GM18868 (cell line): ENCODE results near the gene PRKCZ.

Experiments
- ATAC-seq: cut with Tn5 transposase; IDR thresholded peaks from one replicate; pipeline ENCODE4 v1.9.1; 2021; ENCODE audit warnings: mild to moderate bottlenecking, moderate library complexity; ENCODE audit not compliant: unreplicated experiment

PRKCZ gene

GRCh38 chr1:2049718-2050431 is at the start of gene PRKCZ:
Gene PRKCZ, plus strand, starts transcription at chr1:2050411. Its CDS starts 220 bp downstream, at chr1:2050631.
- no peak for ATAC-seq

DNA sequence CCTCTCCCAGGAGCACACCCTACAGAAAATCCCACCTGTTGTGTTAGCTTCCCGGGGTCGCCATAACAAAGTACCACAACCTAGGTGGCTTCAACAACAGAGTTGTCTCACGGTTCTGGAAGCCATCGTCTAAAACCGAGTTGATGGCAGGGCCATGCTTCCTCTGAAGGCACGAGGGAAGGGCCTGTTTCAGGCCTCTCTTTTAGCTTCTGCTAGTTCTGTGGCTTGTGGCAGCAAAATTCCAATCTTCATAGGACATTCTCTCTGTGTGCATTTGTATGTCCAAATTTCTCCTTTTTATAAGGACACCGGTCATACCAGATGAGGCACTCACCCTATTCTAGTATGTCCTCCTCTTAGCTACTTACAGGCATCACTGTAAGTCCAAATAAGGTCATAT is 49.8 kb upstream of the PRKCZ start:
- no peak for ATAC-seq

GRCh38 chr1:2000850-2001249 is 49.4 kb upstream of the PRKCZ start:
- ATAC-seq: no peak

DNA sequence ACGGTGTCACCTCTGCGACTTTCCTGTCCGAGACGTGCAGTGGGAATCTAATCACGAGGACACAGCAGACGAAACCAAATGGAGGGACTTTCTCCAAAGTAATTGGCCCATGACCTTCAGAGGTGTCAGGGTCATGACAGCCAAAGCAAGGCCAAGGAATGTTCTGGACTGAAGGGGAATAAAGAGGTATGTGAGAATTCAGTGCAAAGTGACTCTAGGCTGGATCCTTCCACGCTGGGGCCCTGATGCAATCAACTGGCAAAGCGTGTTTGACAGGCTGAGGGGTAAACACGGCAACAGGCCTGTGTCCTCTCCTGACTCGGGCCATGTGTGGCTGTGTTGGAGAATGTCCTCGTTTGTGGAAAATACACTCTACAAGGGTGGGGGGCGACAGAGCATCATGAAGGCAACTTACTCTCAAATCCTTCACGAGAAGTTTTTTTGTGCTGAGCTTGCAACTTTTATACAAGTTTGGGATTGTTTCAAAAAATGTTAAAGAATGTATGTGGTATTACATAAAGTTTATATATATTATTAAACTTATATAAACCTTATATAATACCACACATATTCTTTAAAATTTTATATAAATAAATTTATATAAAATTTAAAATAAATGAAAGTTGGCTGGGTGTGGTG is 48.3 kb upstream of the PRKCZ start:
- no peak for ATAC-seq

GRCh38 chr1:2003541-2004131 is 46.6 kb upstream of the PRKCZ start, which contains the start of gene CFAP74:
Gene CFAP74, minus strand, starts transcription at chr1:2003786. Its CDS starts 12,830 bp downstream, at chr1:1990956.
- ATAC-seq: no peak

- no peak for ATAC-seq
These were observed 45.4 kb upstream of the PRKCZ start for GRCh38 chr1:2004856-2005255.

GRCh38 chr1:2009101-2010053 is 40.8 kb upstream of the PRKCZ start:
- ATAC-seq: no peak

- ATAC-seq: no peak
These were observed 36.0 kb upstream of the PRKCZ start for GRCh38 chr1:2014181-2014580.

DNA sequence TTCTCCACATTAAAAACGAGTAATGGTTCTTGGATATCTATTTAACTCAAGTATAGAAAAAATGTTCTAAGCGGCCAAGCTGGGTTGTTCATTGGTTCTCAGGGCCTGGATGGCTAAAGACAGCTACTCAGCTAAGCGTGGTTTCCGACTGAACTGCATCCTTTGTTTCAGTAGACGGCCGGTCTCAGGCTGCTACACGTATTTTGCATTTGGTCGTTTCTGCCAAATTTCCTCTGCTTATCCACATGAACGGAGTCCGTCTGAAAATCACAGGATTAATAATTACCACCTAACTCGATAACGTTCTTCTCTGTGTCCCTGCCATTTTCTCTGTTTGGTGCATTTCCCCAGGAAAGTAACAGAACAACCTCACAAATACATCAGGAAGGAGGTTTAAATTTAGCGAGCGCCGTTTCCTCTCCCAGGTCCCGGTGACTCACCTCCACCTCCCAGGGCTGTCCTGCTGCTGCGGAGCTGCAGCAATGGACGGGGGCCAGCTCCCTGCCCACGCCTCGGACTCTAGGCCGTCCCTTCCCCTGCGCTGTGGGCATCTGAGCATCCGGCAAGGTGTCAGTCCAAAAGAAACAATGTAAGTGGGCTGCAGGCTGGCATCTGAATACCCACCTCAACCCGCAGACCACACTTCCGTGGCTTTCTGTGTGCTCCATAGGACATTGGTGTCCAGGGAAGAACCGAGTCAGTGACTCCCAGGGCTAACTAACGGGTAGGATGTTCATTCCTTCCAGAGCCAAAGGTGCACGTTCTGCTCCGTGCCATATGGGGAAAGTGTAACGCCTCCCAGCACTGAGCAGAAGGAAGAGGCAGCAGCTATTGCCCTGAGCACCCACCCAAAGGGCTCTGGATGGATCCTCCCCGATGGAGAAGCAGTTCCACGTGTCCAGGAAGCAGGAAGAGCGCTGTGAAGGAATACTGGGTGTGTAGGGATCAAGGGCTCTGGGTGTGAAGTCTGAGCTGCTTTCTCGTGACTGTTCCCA is 35.2 kb upstream of the PRKCZ start:
- ATAC-seq: no peak

GRCh38 chr1:2016123-2016522 is 34.1 kb upstream of the PRKCZ start:
- ATAC-seq: no peak

- no peak for ATAC-seq
These were observed 31.7 kb upstream of the PRKCZ start for GRCh38 chr1:2018217-2019171.

- no peak for ATAC-seq
These were observed 31.1 kb upstream of the PRKCZ start, which contains the start of gene GABRD for GRCh38 chr1:2019172-2019543. Gene GABRD, plus strand, starts transcription at chr1:2019345. Its CDS starts 79 bp downstream, at chr1:2019424.

DNA sequence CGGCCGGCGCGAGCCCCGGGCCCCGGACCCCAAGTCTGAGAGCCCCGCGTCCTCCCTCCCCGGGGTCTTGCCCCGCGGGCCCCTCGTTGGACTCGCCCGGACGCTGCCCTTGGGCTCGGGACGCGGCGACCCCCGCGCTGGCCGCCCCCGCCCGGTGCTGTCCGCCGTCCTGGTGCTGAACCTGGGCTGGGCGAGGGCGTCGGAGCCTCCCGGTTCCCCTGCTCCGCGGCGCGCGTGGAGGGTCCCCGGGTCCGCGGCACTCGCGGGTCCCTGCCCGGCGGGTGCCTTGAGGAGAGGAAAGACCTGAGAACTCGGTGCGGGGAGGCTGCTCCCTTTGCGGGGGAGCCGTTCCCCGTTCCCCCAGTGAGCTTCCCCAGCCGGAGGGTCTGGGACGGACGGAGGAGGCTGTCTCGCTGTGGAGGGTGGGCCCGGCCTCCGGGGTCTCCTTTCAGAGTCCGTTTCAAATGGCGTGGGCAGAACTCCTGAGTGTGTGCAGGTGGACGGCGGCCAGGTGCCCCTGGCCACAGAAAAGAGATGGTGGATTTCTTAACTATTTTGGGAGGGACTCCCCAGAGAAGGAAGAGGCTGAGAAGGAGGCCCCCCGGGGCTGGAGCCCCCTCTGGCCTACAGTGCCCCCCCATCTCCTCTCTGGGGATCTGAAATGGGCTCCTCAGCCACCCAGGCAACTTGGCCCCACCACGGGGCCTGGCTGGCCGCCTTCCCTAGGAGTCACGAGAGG is 30.5 kb upstream of the PRKCZ start:
- ATAC-seq: no peak

DNA sequence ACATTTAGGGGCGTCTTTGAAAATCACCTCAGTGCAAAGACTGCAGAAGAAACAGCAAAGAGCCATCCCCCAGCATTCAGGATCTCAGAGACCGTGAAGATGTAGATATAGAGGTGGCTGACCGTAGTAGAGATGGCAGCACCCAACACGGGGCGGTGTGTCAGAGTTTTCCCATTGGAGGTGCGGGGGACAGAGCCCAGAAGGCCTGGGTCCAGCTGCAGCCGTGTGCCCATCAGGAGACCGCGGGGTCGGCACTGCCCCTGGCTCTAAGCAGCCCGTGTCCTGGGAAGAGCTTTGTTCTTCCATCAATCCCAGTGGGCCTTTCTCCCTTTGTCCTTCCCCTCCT is 29.9 kb upstream of the PRKCZ start:
- no peak for ATAC-seq

DNA sequence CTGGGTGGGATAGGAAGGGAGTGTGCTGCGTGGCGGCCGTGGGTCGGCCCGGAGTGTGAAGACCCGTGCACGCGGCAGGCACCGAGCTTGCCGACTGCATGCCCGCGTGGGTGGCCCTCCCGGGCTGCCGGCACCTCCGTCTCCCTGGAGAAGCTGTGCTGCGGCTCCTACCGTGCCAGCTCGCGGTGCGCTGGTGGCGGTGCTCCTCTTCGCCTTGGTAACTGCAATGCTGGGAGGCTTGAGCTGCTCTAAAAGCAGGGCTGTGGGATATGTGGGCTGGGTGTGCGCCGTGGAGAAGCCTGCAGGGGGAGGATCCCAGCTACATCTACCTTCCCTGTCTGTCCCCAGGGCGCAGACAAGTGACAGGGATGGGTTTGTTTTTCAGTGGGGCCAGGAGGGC is 28.7 kb upstream of the PRKCZ start:
- ATAC-seq: no peak

DNA sequence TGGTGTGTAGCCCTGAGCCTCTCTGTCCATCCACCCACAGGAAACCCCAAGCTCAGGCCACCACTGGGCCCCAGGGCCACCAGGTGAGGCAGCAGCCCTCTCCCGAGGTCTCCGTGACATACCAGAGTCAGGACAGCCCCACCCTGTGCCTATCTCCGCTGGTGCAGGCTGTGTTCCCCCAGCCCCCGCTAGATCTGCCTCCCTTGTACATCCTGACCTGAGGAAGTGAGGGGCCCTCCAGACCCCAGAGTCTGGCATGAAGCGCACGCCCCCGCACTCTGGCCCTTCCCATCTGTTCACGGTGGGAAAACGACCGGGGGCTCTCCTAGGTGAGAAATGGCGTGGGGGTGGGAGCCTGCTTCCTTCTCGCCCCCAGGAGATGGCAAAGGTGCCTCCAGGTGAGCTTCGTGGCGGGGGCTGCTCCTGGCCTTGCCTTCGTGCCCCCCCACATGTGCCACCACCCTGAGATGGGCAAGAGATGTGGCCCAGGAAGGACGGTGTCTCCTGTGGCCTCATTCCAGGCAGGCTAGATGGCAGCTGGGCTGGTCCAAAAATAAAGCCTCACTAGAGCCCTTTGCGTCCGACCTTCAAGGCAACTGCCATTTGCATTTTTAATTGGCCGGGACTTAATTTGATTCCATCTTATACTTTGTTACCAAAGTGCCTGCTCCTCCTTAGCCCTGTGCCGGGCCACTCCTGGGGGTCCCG is 28.0 kb upstream of the PRKCZ start:
- no peak for ATAC-seq

DNA sequence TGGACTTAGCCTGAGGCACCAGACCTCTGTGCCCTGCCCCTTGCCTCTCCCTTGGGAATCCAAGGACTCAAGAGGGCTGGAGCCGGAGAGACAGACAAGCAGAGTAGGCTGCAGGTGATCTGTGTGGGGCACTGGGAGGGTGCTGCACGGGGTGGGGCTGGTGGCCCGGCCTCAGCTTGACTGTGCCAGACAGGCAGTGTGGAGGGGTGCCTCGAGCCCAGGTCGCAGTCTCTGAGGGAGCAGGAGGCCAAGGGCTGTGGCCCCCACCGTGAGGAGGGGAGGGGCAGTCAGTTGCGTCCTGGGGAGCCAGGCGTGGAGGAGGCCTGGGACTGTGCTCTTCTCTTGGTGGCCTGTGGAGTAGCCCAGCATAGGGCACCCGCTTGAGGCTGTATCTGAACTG is 27.0 kb upstream of the PRKCZ start:
- ATAC-seq: no peak
